Esophagus muscularis mucosa (tissue), 4 donors: ENCODE results near the gene SECTM1. TPM values are rescaled to one million over a fixed set of nuclear protein-coding genes. Genes with fewer than 3 reads are reported as not detected.

Source experiments
- DNase-seq: peaks from one replicate; pipeline ENCODE4 v3.0.0-alpha.2; 2017; ENCODE audit errors: extremely low spot score
- H3K27ac ChIP-seq, 4 donors: fragments of 200-600 bp; sonication (generic); replicated peaks in 1 of 4; 1 replicate in 3 of 4; 2 replicates in 1 of 4; pipeline ENCODE4 v1.5.1; 2016 to 2019; ENCODE audit warnings: mild to moderate bottlenecking in 1 of 4
- H3K27me3 ChIP-seq, 4 donors: fragments of 200-600 bp; sonication (generic); one replicate each; pipeline versions ENCODE4 v1.5.1 to v1.6.0; 2016 to 2019
- H3K36me3 ChIP-seq, 4 donors: fragments of 200-600 bp; sonication (generic); one replicate each; pipeline ENCODE4 v1.5.1; 2016 to 2019
- H3K4me1 ChIP-seq, 4 donors: fragments of 200-600 bp; sonication (generic); one replicate each; pipeline ENCODE4 v1.5.1; 2016 to 2019
- H3K4me3 ChIP-seq, 4 donors: fragments of 200-600 bp; sonication (generic); 1 replicate in 2 of 4; 2 replicates in 2 of 4; pipeline ENCODE4 v1.5.1; 2016 to 2019; ENCODE audit warnings: mild to moderate bottlenecking in 4 of 4, moderate library complexity in 1 of 4
- H3K9me3 ChIP-seq, 4 donors: fragments of 200-600 bp; sonication (generic); 1 replicate in 3 of 4; 2 replicates in 1 of 4; pipeline ENCODE4 v1.5.1; 2016 to 2019
- EP300 ChIP-seq: sonication (generic); formaldehyde crosslinking; IDR thresholded peaks from one replicate; pipeline ENCODE4 v1.6.1; 2017; ENCODE audit warnings: antibody characterized with exemption
- POLR2A ChIP-seq: fragments of 450-650 bp; IDR thresholded peaks from one replicate; pipeline ENCODE4 v1.6.1; 2017; ENCODE audit warnings: antibody characterized with exemption, moderate library complexity, mild to moderate bottlenecking, low read depth
- POLR2AphosphoS5 ChIP-seq, 2 donors: sonication (generic); formaldehyde crosslinking; IDR thresholded peaks; one replicate each; pipeline ENCODE4 v1.6.1; 2017; ENCODE audit warnings: antibody characterized with exemption in 2 of 2
- WGBS: methylation state at CpG from one replicate; pipeline ENCODE4 v1.1.5; 2018; 5-methylcytosine and 5-hydroxymethylcytosine counted together
- intact Hi-C: fragments of 100-400 bp; cut with DNase I; formaldehyde crosslinking; loops from one replicate; pipeline ENCODE4 v1.15.1; 2023
- total RNA-seq, 4 donors: library from RNA; depleted of rRNA; stranded (reverse); fragments of >200 nt; gene quantifications; one replicate each; pipeline versions ENCODE4 v1.1.0 to v1.2.1, GENCODE V29; 2016
- TF ChIP-seq, protein P1 (sequence below), 3 experiments: fragments of 200-600 bp in 2 of 3; fragments of 450-650 bp in 1 of 3; sonication (generic) in 2 of 3; IDR thresholded peaks; one replicate each; pipeline ENCODE4 v1.5.1; 2017 to 2019; ENCODE audit warnings: antibody characterized with exemption in 3 of 3, mild to moderate bottlenecking in 2 of 3, moderate library complexity in 1 of 3

The SECTM1 gene
- total RNA-seq, 4 donors from 2014 or later: 10.0 to 41.1 (median 22.2) TPM

DNA sequence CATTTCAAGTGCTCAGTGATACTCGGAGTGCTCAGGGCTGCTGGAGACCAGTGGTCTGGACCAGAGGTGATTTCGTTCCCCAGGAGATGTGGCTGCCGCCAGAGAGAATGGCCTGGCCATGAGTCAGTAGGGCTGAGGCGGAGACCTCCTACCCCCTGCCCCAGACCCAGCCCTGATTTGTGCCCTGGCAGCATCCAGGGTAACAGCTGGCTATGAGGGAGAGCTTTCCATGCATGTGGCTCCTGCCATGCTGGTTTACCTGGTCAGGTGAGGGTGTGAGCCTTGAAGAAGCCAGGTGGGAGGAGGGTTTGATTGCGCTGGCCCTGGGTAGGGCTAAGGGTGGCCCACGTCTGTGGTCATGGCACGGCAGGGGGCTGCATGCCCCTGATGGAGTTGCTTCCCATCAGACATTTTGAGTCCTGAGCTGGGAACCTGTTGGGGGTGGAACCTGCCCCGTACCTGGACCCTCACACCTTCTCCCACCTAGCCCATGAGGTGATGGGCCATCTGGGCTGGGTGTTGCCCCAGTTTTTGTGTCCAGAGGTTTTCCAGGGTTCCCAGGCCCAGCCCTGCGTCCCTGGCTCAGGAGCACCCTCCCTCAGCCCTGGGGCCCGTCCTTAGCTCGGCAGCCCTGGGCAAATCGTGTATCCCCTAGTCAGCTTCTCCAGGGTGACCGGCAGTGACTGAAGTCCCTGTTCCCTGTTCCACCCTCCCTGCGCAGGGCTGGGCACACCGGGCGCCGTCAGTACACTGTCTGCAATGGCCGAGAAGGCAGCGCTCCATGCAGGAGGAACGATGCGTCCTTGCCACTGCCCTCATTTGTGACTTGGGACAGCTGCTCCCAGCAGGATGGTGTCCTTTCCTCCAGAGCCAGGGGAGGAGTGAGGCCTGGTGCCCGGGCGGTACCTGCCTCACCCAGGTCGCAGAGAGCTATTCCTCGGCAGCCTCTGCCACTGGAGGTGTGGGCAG is 51.0 kb downstream of the SECTM1 start:
- no peak overlapping the region for H3K27ac ChIP-seq
- 83% methylated on average over 1 of the region's 25 CpGs for WGBS
- intact Hi-C loops: no loop called here

GRCh38 chr17:82281502-82282238 is 51.9 kb downstream of the SECTM1 start:
- intact Hi-C loops: no loop called here
- 77% methylated on average over 21 of the region's 22 CpGs for WGBS
- no peak for DNase-seq
- H3K4me1 ChIP-seq: peaks cover 4 to 15% (median 6%) of the 10 kb centered on the region in 4 donors
- H3K36me3 ChIP-seq: peaks cover 0 to 12% (median 5%) of the 10 kb centered on the region in 4 donors
- no peaks in the 10 kb centered on the region for H3K27me3 ChIP-seq
- no peaks in the 10 kb centered on the region for H3K9me3 ChIP-seq
- TF ChIP-seq, protein P1, sequence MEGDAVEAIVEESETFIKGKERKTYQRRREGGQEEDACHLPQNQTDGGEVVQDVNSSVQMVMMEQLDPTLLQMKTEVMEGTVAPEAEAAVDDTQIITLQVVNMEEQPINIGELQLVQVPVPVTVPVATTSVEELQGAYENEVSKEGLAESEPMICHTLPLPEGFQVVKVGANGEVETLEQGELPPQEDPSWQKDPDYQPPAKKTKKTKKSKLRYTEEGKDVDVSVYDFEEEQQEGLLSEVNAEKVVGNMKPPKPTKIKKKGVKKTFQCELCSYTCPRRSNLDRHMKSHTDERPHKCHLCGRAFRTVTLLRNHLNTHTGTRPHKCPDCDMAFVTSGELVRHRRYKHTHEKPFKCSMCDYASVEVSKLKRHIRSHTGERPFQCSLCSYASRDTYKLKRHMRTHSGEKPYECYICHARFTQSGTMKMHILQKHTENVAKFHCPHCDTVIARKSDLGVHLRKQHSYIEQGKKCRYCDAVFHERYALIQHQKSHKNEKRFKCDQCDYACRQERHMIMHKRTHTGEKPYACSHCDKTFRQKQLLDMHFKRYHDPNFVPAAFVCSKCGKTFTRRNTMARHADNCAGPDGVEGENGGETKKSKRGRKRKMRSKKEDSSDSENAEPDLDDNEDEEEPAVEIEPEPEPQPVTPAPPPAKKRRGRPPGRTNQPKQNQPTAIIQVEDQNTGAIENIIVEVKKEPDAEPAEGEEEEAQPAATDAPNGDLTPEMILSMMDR (IDR thresholded peaks at IDR 0.05): no peak
- TF ChIP-seq POLR2AphosphoS5 (IDR thresholded peaks at IDR 0.05) (no peak), EP300 (no peak), POLR2A (no peak)
- H3K27ac ChIP-seq: no peak overlapping the region
- no peak overlapping the region for H3K4me3 ChIP-seq

More for the DNA sequence above, 51.0 kb downstream of the SECTM1 start:
- peaks cover 6 to 20% (median 8%) of the 10 kb centered on the region in 4 donors for H3K4me1 ChIP-seq
- H3K27me3 ChIP-seq: no peaks in the 10 kb centered on the region
- peaks cover 0 to 8% (median 4%) of the 10 kb centered on the region in 4 donors for H3K36me3 ChIP-seq
- no peak for DNase-seq
- H3K9me3 ChIP-seq: no peaks in the 10 kb centered on the region
- H3K4me3 ChIP-seq: no peak overlapping the region
- TF ChIP-seq EP300 (no peak), POLR2A (no peak), POLR2AphosphoS5 (IDR thresholded peaks at IDR 0.05) (no peak)
- TF ChIP-seq, protein P1 (IDR thresholded peaks at IDR 0.05): no peak

GRCh38 chr17:82281076-82281475 is 52.5 kb downstream of the SECTM1 start:
- WGBS: 70% methylated on average over 6 of the region's 7 CpGs

GRCh38 chr17:82280537-82280936 is 53.0 kb downstream of the SECTM1 start:
- intact Hi-C loops: no loop called here
- Histone ChIP-seq H3K4me3 (no peak overlapping the region), H3K9me3 (no peaks in the 10 kb centered on the region), H3K27ac (no peak overlapping the region), H3K36me3 (peaks cover 0 to 12% (median 5%) of the 10 kb centered on the region in 4 donors), H3K27me3 (no peaks in the 10 kb centered on the region), H3K4me1 (peaks cover 4 to 14% (median 7%) of the 10 kb centered on the region in 4 donors)
- TF ChIP-seq POLR2AphosphoS5 (IDR thresholded peaks at IDR 0.05): no peak
- no peak for TF ChIP-seq POLR2A
- no peak for TF ChIP-seq EP300
- TF ChIP-seq, protein P1 (IDR thresholded peaks at IDR 0.05): no peak
- WGBS: 91% methylated on average over 8 of the region's 8 CpGs
- no peak for DNase-seq

More at GRCh38 chr17:82281076-82281475, 52.5 kb downstream of the SECTM1 start:
- peaks cover 0 to 12% (median 5%) of the 10 kb centered on the region in 4 donors for H3K36me3 ChIP-seq
- H3K4me3 ChIP-seq: no peak overlapping the region
- H3K27ac ChIP-seq: no peak overlapping the region
- intact Hi-C loops: no loop called here
- TF ChIP-seq EP300 (no peak), POLR2A (no peak), POLR2AphosphoS5 (IDR thresholded peaks at IDR 0.05) (no peak)
- TF ChIP-seq, protein P1 (IDR thresholded peaks at IDR 0.05): no peak
- peaks cover 4 to 15% (median 6%) of the 10 kb centered on the region in 4 donors for H3K4me1 ChIP-seq
- no peak for DNase-seq
- H3K9me3 ChIP-seq: no peaks in the 10 kb centered on the region
- no peaks in the 10 kb centered on the region for H3K27me3 ChIP-seq
